Neuron (in vitro differentiated cells): Measurements from ENCODE around the gene FSTL4.
"Not testable (repeated sequence)": the region's sequence is repeated elsewhere in the genome, so short reads cannot be mapped to it uniquely, and the experiment has no call there.

ENCODE experiments used
- H2AFZ ChIP-seq: one replicate; pipeline ENCODE4 v1.6.1; 2013; ENCODE audit warnings: low read depth, mild to moderate bottlenecking, inconsistent platforms, low read length, moderate library complexity
- H3K27me3 ChIP-seq: one replicate; pipeline ENCODE4 v1.6.1; 2013; ENCODE audit warnings: low read length; ENCODE audit not compliant: insufficient read depth
- H3K36me3 ChIP-seq: one replicate; pipeline ENCODE4 v1.6.1; 2013; ENCODE audit warnings: low read length; ENCODE audit not compliant: insufficient read depth
- H3K4me1 ChIP-seq: one replicate; pipeline ENCODE4 v1.6.1; 2013; ENCODE audit warnings: low read length; ENCODE audit not compliant: insufficient read depth
- H3K4me3 ChIP-seq: 2 replicates; pipeline ENCODE4 v1.5.1; 2013; ENCODE audit warnings: mild to moderate bottlenecking, low read length, moderate library complexity
- H3K9me3 ChIP-seq: one replicate; pipeline ENCODE4 v1.6.1; 2013; ENCODE audit warnings: low read length

Gene FSTL4

DNA sequence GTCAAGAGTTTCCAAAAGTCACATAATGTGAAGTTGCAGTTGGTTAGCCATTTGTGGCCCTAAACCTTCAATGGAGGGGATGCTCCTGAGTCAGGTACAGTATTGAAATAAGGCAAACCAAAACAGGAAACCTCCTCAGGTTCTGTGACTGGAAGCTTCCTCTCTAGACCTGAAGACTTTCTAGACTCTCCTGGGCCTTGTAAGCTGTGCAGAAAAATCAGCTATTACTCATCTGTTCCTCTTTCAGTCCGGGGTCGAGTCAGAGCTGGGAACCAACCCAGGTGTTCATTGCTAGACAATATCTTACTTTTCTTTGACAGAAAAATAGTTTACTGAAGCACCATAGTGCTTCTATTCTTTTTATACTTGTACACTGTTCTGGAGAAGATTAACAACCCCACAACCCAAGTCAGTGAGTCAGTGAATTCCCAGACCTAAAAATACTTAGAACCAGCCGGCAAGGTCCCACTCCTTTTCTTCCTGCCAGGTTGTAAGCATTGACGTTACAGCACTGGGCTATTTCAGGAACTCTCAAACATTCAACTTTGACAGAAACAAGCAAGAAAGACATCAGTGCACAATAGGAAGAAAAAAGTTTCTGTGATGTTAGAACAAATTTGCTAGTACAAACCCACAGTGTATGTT, 47.3 kb downstream of the FSTL4 start:
- Histone ChIP-seq H3K36me3 (no peaks in the 10 kb centered on the region), H2AFZ (no peak overlapping the region), H3K4me1 (no peaks in the 10 kb centered on the region), H3K27me3 (no peaks in the 10 kb centered on the region), H3K9me3 (no peaks in the 10 kb centered on the region), H3K4me3 (no peak overlapping the region)

DNA sequence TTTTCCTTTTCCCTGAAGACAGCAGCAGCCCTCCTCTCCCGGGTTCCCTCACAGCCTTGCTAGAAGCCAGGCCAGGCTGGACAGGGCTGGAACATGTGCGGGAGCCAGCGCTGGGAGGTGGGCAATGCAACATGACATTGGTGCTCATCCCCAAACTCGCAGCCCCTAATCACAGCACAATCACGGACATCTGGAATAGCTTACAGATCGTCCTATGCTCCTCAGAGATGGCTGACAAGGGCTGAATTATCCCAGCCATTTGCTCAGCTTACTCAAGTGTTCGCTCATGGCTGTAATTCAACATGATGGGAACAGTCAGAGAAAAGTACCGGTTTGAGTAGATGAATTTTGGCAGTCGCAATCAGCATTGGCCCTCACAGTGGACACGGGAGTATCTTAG, 49.8 kb downstream of the FSTL4 start:
- H3K4me1 ChIP-seq = no peaks in the 10 kb centered on the region

DNA sequence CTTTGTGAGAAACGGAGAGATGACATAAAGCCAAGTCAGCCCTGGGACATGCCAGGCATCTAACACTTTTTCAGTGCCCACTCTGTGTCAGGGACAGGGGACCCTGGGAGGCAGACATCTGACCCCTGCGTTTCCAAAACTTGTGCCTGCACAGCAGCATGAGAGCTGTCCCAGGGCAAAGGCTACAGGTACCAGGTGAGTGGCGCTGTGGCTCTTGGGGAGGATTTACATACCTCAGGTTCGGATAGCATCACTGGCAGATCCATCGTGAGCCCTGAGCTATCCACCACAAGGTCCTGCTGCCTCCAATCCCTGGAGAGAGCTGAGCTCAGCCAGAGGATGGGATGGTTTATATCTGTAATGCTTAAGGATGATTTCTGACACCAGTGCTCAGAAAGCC, 52.4 kb downstream of the FSTL4 start:
- no peak overlapping the region for H3K4me3 ChIP-seq
- no peak overlapping the region for H2AFZ ChIP-seq
- H3K9me3 ChIP-seq = no peaks in the 10 kb centered on the region
- no peaks in the 10 kb centered on the region for H3K4me1 ChIP-seq
- H3K27me3 ChIP-seq = no peaks in the 10 kb centered on the region
- no peaks in the 10 kb centered on the region for H3K36me3 ChIP-seq

More for the DNA sequence above, 49.8 kb downstream of the FSTL4 start:
- no peaks in the 10 kb centered on the region for H3K27me3 ChIP-seq
- H3K9me3 ChIP-seq = no peaks in the 10 kb centered on the region
- no peaks in the 10 kb centered on the region for H3K36me3 ChIP-seq
- H3K4me3 ChIP-seq = no peak overlapping the region
- H2AFZ ChIP-seq = no peak overlapping the region

DNA sequence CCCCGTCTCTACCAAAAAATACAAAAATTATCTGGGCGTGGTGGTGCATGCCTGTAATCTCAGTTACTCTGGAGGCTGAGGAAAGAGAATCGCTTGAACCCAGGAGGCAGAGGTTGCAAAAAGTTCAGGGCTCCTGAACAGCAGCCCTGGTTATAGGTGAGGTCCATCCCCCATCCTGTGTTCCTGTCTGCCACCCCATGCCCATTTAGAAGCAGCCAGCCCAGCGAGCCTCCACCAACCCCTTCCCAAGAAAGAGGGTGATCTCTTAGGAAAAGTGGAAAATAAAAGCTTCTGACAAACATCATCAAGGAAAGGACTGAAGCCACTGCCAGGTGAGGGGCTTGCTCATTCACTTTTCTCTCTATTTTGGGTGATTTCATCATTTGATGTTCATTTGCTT, 55.8 kb downstream of the FSTL4 start:
- H3K36me3 ChIP-seq = no peaks in the 10 kb centered on the region
- no peaks in the 10 kb centered on the region for H3K4me1 ChIP-seq
- H3K9me3 ChIP-seq = no peaks in the 10 kb centered on the region
- H3K4me3 ChIP-seq = no peak overlapping the region
- no peaks in the 10 kb centered on the region for H3K27me3 ChIP-seq
- H2AFZ ChIP-seq = no peak overlapping the region

DNA sequence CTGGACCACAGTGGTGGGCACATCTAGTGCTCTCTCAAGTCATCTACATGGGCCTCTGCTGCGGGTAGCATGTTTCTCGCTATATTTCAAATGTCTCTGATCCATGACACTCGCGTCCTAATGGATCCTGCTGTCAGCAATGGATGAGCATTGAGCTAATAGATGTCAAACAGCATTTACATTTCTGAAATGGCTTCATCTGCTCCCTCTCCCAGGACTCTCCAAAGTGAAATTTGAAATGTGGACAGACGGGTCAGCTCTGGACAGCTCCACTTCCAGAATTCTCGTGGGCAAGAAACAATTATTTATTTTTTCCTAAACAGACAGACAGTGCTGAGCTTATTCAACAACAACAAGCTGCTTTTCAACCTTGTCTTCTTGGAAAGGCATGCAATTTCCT, 58.1 kb downstream of the FSTL4 start:
- no peaks in the 10 kb centered on the region for H3K4me1 ChIP-seq
- H3K9me3 ChIP-seq = no peaks in the 10 kb centered on the region
- H3K27me3 ChIP-seq = no peaks in the 10 kb centered on the region
- no peak overlapping the region for H2AFZ ChIP-seq
- no peak overlapping the region for H3K4me3 ChIP-seq
- H3K36me3 ChIP-seq = no peaks in the 10 kb centered on the region

DNA sequence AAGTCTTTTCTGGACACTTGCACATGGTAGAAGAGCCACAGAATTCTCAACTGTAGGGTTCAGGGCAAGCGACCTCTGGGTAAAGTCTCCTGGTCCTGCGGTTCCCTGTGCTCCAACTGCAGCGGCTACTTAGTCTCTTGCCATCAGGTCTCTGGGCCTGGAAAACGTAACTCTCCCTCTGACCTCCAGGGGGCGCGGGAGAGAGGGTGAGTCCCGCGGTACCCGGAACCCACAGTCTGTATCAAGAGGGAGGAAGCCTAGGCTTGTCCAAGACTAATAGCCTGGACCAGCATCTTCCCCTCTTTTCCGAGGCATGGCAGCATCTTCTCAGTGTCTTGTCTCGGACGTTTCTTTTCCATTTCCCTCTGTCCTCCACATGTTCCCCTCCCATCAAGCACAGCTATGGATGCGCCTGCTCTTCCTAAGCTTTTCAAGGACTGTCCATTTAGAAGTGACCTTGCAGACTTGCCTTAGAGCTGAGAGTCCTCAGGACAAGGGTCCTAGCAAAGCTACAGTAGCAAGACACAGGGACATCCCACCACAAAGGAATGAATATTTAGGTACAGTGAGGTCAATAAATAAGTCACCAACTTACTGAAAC, 59.3 kb downstream of the FSTL4 start:
- Histone ChIP-seq H3K36me3 (no peaks in the 10 kb centered on the region), H3K4me1 (no peaks in the 10 kb centered on the region), H3K27me3 (no peaks in the 10 kb centered on the region), H2AFZ (no peak overlapping the region), H3K9me3 (no peaks in the 10 kb centered on the region), H3K4me3 (no peak overlapping the region)

DNA sequence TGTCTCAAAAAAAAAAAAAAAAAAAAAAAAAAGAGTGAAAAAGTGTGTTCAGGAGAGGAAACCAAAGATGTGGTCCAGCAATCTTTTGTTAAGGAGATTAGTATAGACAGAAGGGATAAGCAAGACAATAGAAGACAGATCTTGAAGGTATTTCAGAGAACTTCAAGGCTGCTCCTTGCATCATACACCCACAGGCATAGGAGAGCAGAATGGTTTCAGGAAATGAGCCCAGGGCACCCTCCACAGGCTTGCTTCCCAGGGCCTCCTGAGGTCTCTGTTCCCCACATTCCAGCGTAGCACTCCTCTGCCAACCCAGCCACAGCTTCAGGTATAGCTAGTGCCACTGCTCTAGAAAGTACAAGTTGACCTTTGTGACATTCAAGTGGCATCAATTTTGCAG, 65.8 kb downstream of the FSTL4 start:
- H3K4me1 ChIP-seq = no peaks in the 10 kb centered on the region
- no peaks in the 10 kb centered on the region for H3K36me3 ChIP-seq
- no peak overlapping the region for H2AFZ ChIP-seq
- no peaks in the 10 kb centered on the region for H3K9me3 ChIP-seq
- no peak overlapping the region for H3K4me3 ChIP-seq
- no peaks in the 10 kb centered on the region for H3K27me3 ChIP-seq

DNA sequence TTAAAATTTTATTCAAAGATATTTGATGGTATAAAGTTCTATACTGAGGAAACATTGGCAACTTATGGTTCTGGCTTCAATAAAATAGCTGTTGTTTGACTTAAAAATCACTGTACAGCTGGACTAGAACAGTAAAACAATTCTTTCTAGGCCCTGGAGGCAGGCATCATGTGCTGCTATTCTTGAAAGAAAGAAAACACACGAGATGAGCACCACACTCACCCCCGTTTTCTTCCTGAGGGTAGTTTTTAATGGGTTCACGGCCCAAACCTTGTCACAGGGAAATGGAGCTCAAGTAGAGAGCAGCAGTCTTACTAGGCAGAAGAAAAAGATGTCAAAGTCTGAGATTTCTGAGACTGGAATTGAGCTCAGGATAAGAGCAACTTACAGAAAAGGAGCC, 68.0 kb downstream of the FSTL4 start:
- no peak overlapping the region for H2AFZ ChIP-seq
- no peaks in the 10 kb centered on the region for H3K9me3 ChIP-seq
- no peaks in the 10 kb centered on the region for H3K27me3 ChIP-seq
- H3K4me1 ChIP-seq = no peaks in the 10 kb centered on the region
- H3K4me3 ChIP-seq = no peak overlapping the region
- H3K36me3 ChIP-seq = no peaks in the 10 kb centered on the region

DNA sequence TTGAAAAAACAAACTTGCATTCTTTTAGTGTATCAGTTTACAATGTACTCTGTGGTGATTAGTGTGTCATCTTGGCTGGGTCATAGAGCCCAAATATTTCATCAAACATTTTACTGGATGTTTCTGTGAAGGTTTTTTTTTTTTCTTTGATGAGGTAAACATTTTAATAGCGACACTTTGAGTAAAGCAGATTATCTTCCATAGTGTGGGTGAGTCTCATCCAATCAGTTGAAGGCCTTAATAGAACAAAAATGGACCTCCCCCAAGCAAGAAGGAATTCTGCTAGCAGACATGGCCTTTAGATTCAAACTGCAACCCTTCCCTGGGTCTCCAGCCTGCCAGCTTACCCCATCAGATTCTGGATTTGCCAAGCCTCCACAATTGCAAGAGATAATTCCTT, 72.5 kb downstream of the FSTL4 start:
- Histone ChIP-seq H3K4me3 (no peak overlapping the region), H3K9me3 (no peaks in the 10 kb centered on the region), H2AFZ (no peak overlapping the region), H3K27me3 (no peaks in the 10 kb centered on the region), H3K36me3 (no peaks in the 10 kb centered on the region), H3K4me1 (no peaks in the 10 kb centered on the region)

DNA sequence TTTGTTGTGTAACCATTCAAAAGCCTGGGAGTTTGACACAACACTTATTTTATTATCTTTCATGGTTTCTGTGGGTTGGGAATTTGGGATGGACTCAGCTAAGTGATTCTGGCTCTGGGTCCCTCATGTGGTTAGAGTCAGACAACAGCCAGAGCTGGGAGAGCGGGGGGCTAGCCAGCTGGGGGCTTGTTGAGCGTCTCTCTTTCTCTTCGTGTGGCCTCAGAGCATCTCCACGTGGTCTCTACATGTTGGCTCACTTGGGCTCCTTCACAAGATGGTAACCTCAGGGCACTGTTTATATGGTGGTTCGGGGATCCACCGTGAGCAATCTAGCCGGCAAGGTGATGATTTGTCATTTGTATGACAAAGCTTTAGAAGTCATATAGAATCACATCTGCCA, 73.6 kb downstream of the FSTL4 start:
- Histone ChIP-seq H2AFZ (no peak overlapping the region), H3K4me3 (no peak overlapping the region), H3K9me3 (no peaks in the 10 kb centered on the region), H3K36me3 (no peaks in the 10 kb centered on the region), H3K4me1 (no peaks in the 10 kb centered on the region), H3K27me3 (no peaks in the 10 kb centered on the region)

DNA sequence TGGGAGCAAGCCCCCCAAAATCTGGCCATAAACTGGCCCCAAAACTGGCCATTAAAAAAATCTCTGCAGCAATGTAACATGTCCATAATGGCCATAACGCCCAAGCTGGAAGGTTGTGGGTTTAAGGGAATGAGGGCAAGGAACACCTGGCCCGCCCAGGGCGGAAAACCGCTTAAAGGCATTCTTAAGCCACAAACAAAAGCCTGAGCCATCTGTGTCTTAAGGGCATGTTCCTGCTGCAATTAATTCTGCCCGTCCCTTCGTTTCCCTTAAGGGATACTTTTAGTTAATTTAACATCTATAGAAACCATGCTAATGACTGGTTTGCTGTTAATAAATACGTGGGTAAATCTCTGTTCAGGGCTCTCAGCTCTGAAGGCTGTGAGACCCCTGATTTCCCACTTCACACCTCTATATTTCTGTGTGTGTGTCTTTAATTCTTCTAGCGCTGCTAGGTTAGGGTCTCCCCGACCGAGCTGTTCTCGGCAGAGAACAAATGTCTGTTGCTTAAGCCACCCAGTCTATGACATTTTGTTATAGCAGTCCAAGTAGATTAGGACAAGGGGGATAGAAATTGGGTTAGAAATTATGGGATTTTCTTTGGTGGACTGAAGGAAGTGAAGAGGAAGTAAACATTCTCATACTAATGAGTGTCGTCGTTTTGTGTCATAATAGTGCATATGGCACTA, 77.0 kb downstream of the FSTL4 start:
- not testable (repeated sequence) for H3K36me3 ChIP-seq, H3K9me3 ChIP-seq, H3K27me3 ChIP-seq, H2AFZ ChIP-seq, H3K4me3 ChIP-seq, H3K4me1 ChIP-seq

DNA sequence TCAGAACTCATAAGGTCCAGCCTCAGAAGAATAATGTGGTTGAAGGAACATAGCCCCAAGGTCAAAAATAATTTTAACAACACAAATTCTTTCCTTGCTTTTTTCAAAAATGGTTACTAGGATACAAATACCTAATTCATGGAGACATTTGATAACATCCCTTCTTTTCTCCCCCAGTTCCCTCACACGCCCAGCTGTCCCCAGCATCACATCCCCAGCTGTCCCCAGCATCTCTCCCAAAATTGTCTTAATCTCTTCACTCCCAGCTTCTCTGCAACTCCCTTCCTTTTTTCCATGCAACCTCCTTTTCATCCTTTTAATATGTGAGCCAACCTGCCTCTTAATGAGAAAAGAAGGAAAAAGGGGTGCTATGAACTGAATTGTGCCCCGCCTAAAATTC, 77.8 kb downstream of the FSTL4 start:
- Histone ChIP-seq H3K9me3 (no peaks in the 10 kb centered on the region), H3K27me3 (peaks cover 4% of the 10 kb centered on the region), H3K4me3 (no peak overlapping the region), H2AFZ (no peak overlapping the region), H3K36me3 (no peaks in the 10 kb centered on the region), H3K4me1 (no peaks in the 10 kb centered on the region)

DNA sequence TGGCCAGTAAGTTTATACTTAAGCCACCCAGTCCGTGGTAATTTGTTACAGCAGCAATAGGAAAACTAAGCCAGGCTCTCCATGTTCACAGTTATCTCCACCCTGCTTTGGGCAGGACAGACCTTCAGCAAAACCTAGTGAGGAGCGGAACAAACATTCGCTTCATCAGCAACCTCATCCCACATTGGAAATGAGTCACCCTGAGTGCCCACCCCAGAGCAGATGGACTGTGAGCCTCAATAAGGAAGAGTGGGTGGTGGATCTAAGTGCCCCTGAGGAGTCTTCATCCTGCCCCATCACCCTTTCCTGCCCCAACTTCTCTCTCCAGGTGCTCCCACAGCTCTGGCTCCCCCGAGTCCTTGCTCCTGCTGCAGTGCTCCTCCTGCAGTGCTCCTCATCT, 78.8 kb downstream of the FSTL4 start:
- Histone ChIP-seq H3K4me1 (no peaks in the 10 kb centered on the region), H3K4me3 (no peak overlapping the region), H3K27me3 (peaks cover 4% of the 10 kb centered on the region), H3K9me3 (no peaks in the 10 kb centered on the region), H3K36me3 (no peaks in the 10 kb centered on the region), H2AFZ (no peak overlapping the region)
